ENCODE results near the gene NABP1. TPM values are rescaled to one million over a fixed set of nuclear protein-coding genes. Genes with fewer than 3 reads are reported as not detected.

The NABP1 gene

DNA sequence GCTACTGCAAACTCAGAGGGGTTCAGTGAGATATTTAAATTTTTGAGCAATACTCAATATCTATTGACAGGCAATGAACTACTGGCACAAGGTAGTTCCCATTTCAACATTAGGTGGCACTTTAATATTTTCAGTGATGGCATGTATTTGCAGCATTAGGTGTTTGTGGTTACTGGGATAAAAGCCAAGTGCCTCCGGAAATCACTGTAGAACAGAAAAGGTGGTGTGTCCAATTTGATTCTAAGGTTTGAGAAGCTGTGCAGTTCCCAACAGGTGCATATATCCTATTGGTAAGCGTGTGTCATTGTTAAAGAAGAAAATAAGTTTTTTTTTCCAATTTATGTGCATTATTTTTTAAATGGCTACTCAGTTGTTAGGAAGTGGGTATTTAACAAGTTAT, 41.3 kb downstream of the NABP1 start:
- no peaks in the 10 kb centered on the region for H3K9me3 ChIP-seq (replicated peaks; ENCODE audit: low read length)
- H3K4me2 ChIP-seq (ENCODE audit: low read length): no peak overlapping the region
- H3K4me1 ChIP-seq (ENCODE audit: control insufficient read depth, insufficient read depth, low read length): no peaks in the 10 kb centered on the region
- H3K27me3 ChIP-seq (ENCODE audit: control insufficient read depth, insufficient read depth, low read length): no peaks in the 10 kb centered on the region
- H3K9ac ChIP-seq (ENCODE audit: low read depth, low read length): no peak overlapping the region
- no peak overlapping the region for H3K4me3 ChIP-seq (ENCODE audit: low read length)
- H3K36me3 ChIP-seq (ENCODE audit: insufficient read depth, low read length): no peaks in the 10 kb centered on the region

DNA sequence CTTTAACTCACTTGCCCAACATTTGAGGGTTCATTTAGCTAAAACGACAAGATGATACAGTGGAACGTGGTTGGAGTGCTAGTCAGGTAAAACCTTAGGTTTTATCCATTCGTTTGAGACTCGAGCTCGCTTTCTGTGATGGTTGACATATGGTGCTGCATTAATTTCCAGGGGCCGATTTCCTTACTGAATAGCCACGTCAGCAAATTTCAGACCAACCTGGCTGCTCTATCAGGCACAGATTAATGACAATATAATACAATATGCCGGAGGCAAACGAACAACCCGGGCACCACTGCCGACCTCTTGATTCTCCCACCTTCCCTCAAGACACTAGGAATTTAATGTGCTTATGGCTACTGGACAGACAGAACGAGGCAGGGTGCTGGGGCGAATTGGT, 42.0 kb downstream of the NABP1 start:
- H3K9me3 ChIP-seq (replicated peaks; ENCODE audit: low read length): no peaks in the 10 kb centered on the region
- H3K4me1 ChIP-seq (ENCODE audit: control insufficient read depth, insufficient read depth, low read length): no peaks in the 10 kb centered on the region
- no peaks in the 10 kb centered on the region for H3K36me3 ChIP-seq (ENCODE audit: insufficient read depth, low read length)
- no peak overlapping the region for H3K4me3 ChIP-seq (ENCODE audit: low read length)
- H3K9ac ChIP-seq (ENCODE audit: low read depth, low read length): no peak overlapping the region
- H3K4me2 ChIP-seq (ENCODE audit: low read length): no peak overlapping the region
- no peaks in the 10 kb centered on the region for H3K27me3 ChIP-seq (ENCODE audit: control insufficient read depth, insufficient read depth, low read length)

DNA sequence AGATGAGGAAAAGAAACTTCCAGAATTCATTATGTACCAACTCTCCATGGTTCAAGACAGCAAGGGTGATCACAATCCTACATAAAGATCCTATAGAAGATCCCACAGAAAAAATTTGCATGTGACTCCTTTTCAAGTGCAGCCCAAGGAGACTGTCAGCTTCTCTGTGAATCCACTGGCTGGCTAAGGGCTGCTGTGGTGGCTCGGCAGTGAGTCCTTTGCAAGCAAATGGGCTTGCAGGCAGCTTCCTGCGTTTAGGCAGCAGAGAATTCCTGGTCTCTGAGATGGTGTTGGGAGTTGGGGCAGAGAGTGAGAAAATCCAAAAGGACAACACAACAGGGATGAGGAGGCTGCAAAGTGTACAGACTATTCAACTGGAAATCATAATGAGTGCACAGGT, 43.4 kb downstream of the NABP1 start:
- Histone ChIP-seq H3K27me3 (ENCODE audit: control insufficient read depth, insufficient read depth, low read length) (no peaks in the 10 kb centered on the region), H3K9ac (ENCODE audit: low read depth, low read length) (no peak overlapping the region), H3K36me3 (ENCODE audit: insufficient read depth, low read length) (no peaks in the 10 kb centered on the region)

DNA sequence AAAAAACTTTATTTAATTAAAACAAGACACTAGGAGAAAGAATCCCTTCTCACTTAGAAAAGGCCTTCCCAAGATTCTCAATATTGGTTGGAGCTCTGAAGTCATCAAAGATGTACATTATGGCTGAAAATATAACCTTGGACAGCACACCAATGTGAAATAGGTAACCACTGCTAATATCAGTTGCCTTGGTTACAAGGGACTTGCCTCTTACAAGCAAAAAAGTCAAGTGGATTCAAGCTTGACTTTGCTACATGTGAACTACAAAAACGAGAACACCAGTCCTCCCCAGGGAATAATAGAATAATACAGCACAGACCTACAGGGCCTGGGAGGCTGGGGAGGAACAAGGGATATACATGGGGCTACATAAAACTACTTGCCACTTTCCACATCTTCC, 46.1 kb downstream of the NABP1 start:
- H3K4me1 ChIP-seq (ENCODE audit: control insufficient read depth, insufficient read depth, low read length): peaks cover under 1% of the 10 kb centered on the region
- no peak overlapping the region for H3K4me3 ChIP-seq (ENCODE audit: low read length)
- no peaks in the 10 kb centered on the region for H3K27me3 ChIP-seq (ENCODE audit: control insufficient read depth, insufficient read depth, low read length)
- no peaks in the 10 kb centered on the region for H3K9me3 ChIP-seq (replicated peaks; ENCODE audit: low read length)
- H3K4me2 ChIP-seq (ENCODE audit: low read length): no peak overlapping the region
- no peak overlapping the region for H3K9ac ChIP-seq (ENCODE audit: low read depth, low read length)
- no peaks in the 10 kb centered on the region for H3K36me3 ChIP-seq (ENCODE audit: insufficient read depth, low read length)

More for the DNA sequence above, 43.4 kb downstream of the NABP1 start:
- no peak overlapping the region for H3K4me3 ChIP-seq (ENCODE audit: low read length)
- no peaks in the 10 kb centered on the region for H3K4me1 ChIP-seq (ENCODE audit: control insufficient read depth, insufficient read depth, low read length)
- H3K9me3 ChIP-seq (replicated peaks; ENCODE audit: low read length): no peaks in the 10 kb centered on the region
- no peak overlapping the region for H3K4me2 ChIP-seq (ENCODE audit: low read length)

DNA sequence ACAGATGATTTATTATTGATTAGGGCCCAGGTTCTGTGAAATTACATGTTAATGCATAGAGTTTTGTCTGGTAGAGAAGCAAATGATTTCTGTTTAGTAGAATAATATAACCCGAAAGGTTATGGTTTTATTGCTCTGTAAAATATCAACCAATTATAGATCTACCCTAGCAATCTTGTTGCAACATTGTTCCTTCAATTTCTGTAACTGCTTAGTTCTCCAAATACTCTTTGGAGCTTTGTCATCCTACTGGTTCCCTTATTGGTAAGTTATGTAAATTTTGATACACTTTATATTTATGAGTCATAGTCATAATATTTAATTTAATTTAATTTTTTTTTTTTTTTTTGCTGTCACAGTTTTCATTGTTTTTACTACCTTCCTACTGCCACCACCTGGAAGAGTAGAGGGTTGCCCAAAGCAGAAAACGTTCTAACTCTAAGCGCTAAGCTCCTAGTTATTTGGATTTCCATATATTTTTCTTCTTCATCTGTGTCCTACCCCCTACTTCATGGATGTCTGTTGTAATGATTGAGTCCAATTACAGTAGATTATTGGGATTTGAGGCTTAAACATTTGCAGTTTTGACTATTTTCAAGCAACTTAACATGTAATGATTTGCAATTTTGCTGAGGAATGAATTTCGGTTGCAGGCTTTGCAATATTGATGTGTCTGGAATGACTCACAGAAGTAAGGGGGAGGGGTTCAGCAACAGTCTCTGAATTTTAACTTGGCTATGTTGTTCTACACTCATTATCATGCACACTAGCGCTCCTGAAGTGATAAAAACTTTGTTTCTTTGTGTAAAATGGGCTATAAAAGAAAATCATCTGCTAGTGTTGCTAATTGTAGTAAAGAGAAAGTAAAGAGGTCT, 51.1 kb downstream of the NABP1 start:
- Histone ChIP-seq H3K9ac (ENCODE audit: low read depth, low read length) (no peak overlapping the region), H3K27me3 (ENCODE audit: control insufficient read depth, insufficient read depth, low read length) (peaks cover 6% of the 10 kb centered on the region), H3K4me2 (ENCODE audit: low read length) (no peak overlapping the region), H3K4me3 (ENCODE audit: low read length) (no peak overlapping the region), H3K4me1 (ENCODE audit: control insufficient read depth, insufficient read depth, low read length) (peaks cover 5% of the 10 kb centered on the region), H3K9me3 (replicated peaks; ENCODE audit: low read length) (no peaks in the 10 kb centered on the region), H3K36me3 (ENCODE audit: insufficient read depth, low read length) (no peaks in the 10 kb centered on the region)

DNA sequence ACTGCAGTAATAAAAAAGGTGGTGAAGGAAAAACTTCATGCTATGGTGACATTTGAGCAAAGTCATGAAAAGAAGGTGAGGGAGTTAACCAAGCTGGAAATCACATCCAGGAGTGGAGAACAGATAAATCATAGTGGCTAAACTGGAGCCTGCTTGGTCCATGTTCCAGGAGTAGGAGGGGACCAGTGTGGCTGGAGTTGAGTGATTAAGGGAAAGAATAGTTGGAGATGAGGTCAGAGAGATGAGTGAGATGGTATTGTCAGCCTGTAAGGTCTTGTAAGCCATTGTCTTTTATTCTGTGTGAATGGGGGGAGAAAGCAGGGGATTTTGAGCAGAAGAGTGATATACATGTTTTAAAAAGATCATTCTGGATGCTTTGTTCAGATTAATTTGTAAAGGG, 52.3 kb downstream of the NABP1 start:
- H3K9me3 ChIP-seq (replicated peaks; ENCODE audit: low read length): no peaks in the 10 kb centered on the region
- no peak overlapping the region for H3K9ac ChIP-seq (ENCODE audit: low read depth, low read length)
- H3K36me3 ChIP-seq (ENCODE audit: insufficient read depth, low read length): no peaks in the 10 kb centered on the region
- no peak overlapping the region for H3K4me3 ChIP-seq (ENCODE audit: low read length)
- H3K27me3 ChIP-seq (ENCODE audit: control insufficient read depth, insufficient read depth, low read length): peaks cover 6% of the 10 kb centered on the region
- H3K4me2 ChIP-seq (ENCODE audit: low read length): no peak overlapping the region
- H3K4me1 ChIP-seq (ENCODE audit: control insufficient read depth, insufficient read depth, low read length): peaks cover 5% of the 10 kb centered on the region

Small RNA genes lying within 50 kb of the gene (small RNA-seq; reads per million reads assigned to genes)
- gene RF02271: not detected
